Neural cell (in vitro differentiated cells): ENCODE measurements around the gene PSMD3.

ENCODE experiments used
- CTCF ChIP-seq: fragments of 450-650 bp; IDR thresholded peaks from 2 replicates; pipeline ENCODE4 v1.5.1; 2014; ENCODE audit warnings: antibody characterized with exemption, mild to moderate bottlenecking, moderate library complexity; ENCODE audit not compliant: poor library complexity, severe bottlenecking
- EP300 ChIP-seq: fragments of 450-650 bp; conservative IDR thresholded peaks from 2 replicates; pipeline ENCODE4 v1.6.1; 2014; ENCODE audit warnings: antibody characterized with exemption, mild to moderate bottlenecking, moderate library complexity; ENCODE audit not compliant: poor library complexity, severe bottlenecking
- EZH2 ChIP-seq: fragments of 200-600, 300-800 bp; shearing (Covaris generic), sonication (generic); IDR thresholded peaks from 2 replicates; pipeline ENCODE4 v1.6.1; 2014; ENCODE audit warnings: antibody characterized with exemption, low read length, borderline replicate concordance, mild to moderate bottlenecking; ENCODE audit not compliant: insufficient read depth, poor library complexity, severe bottlenecking
- POLR2AphosphoS5 ChIP-seq: IDR thresholded peaks from 2 replicates; pipeline ENCODE4 v1.6.1; 2012
- RAD21 ChIP-seq: fragments of 450-650 bp; conservative IDR thresholded peaks from 2 replicates; pipeline ENCODE4 v1.6.1; 2014; ENCODE audit warnings: antibody characterized with exemption, mild to moderate bottlenecking, moderate library complexity
- REST ChIP-seq: IDR thresholded peaks from 2 replicates; pipeline ENCODE4 v1.6.1; 2012; ENCODE audit warnings: borderline replicate concordance
- SMC3 ChIP-seq: fragments of 450-650 bp; conservative IDR thresholded peaks from 2 replicates; pipeline ENCODE4 v1.6.1; 2014; ENCODE audit warnings: antibody characterized with exemption, mild to moderate bottlenecking, moderate library complexity; ENCODE audit not compliant: poor library complexity
- TAF1 ChIP-seq: IDR thresholded peaks from 2 replicates; pipeline ENCODE4 v1.6.1; 2012; ENCODE audit warnings: low read depth

GRCh38 chr17:39969375-39969774, 11.2 kb upstream of the PSMD3 start:
- TF ChIP-seq REST (no peak), EZH2 (no peak), POLR2AphosphoS5 (no peak), CTCF (no peak), EP300 (no peak), TAF1 (no peak), RAD21 (no peak), SMC3 (no peak)
